TTC549 (cell line): ENCODE data around the gene CHST11.

Source experiments
- FAIRE-seq: peaks from 2 replicates; lab custom pipeline; 2012; peaks lifted over from hg19 to GRCh38; lab: Jason Lieb, UNC

The CHST11 gene

GRCh38 chr12:104680070-104680469 lies 223.3 kb downstream of the CHST11 start:
- no peak for FAIRE-seq

GRCh38 chr12:104680491-104680890 lies 223.7 kb downstream of the CHST11 start:
- no peak for FAIRE-seq

GRCh38 chr12:104681012-104681690 lies 224.4 kb downstream of the CHST11 start:
- no peak for FAIRE-seq

- FAIRE-seq, result no peak
Measured at GRCh38 chr12:104682790-104683279, 226.1 kb downstream of the CHST11 start.

- no peak for FAIRE-seq
Measured at GRCh38 chr12:104683831-104684503, 227.2 kb downstream of the CHST11 start.

GRCh38 chr12:104684884-104685283 lies 228.1 kb downstream of the CHST11 start:
- FAIRE-seq, result no peak

- FAIRE-seq, result no peak
Measured at GRCh38 chr12:104685366-104685765, 228.6 kb downstream of the CHST11 start.

- no peak for FAIRE-seq
Measured at GRCh38 chr12:104686196-104686595, 229.4 kb downstream of the CHST11 start.

GRCh38 chr12:104687823-104688573 lies 231.2 kb downstream of the CHST11 start:
- no peak for FAIRE-seq

GRCh38 chr12:104689635-104690034 lies 232.9 kb downstream of the CHST11 start:
- FAIRE-seq, result no peak

- no peak for FAIRE-seq
Measured at GRCh38 chr12:104691721-104692556, 235.2 kb downstream of the CHST11 start.

- no peak for FAIRE-seq
Measured at GRCh38 chr12:104692557-104693218, 235.9 kb downstream of the CHST11 start.

GRCh38 chr12:104693493-104693892 lies 236.7 kb downstream of the CHST11 start:
- no peak for FAIRE-seq

GRCh38 chr12:104694161-104694560 lies 237.4 kb downstream of the CHST11 start:
- no peak for FAIRE-seq

- FAIRE-seq, result no peak
Measured at GRCh38 chr12:104694711-104695110, 238.0 kb downstream of the CHST11 start.

GRCh38 chr12:104695453-104696148 lies 238.9 kb downstream of the CHST11 start:
- FAIRE-seq, result no peak

- no peak for FAIRE-seq
Measured at GRCh38 chr12:104697186-104697585, 240.4 kb downstream of the CHST11 start.

- FAIRE-seq, result no peak
Measured at GRCh38 chr12:104698871-104699270, 242.1 kb downstream of the CHST11 start.

GRCh38 chr12:104699489-104700190 lies 242.9 kb downstream of the CHST11 start:
- no peak for FAIRE-seq

- no peak for FAIRE-seq
Measured at GRCh38 chr12:104700324-104700723, 243.6 kb downstream of the CHST11 start.
